Measurements from ENCODE around the gene SRMS.

SRMS gene

GRCh38 chr20:63587776-63588591, 40.4 kb upstream of the SRMS start:
- H3K27ac ChIP-seq (ENCODE audit: low read length), result no peak overlapping the region
- H2AFZ ChIP-seq (ENCODE audit: low read depth, low read length), result no peak overlapping the region

GRCh38 chr20:63587256-63587655, 39.7 kb upstream of the SRMS start:
- Histone ChIP-seq H3K9ac (ENCODE audit: low read length) (no peak overlapping the region), H3K27ac (ENCODE audit: low read length) (no peak overlapping the region), H3K4me2 (ENCODE audit: low read length) (no peak overlapping the region), H3K36me3 (replicated peaks; ENCODE audit: low read depth, low read length) (peaks cover 20% of the 10 kb centered on the region), H3K79me2 (ENCODE audit: low read length) (no peaks in the 10 kb centered on the region), H3K27me3 (ENCODE audit: low read depth, low read length) (no peaks in the 10 kb centered on the region), H4K20me1 (ENCODE audit: insufficient read depth, low read length) (peaks cover 2% of the 10 kb centered on the region; the same call in 1 of the 2 replicates), H3K4me1 (ENCODE audit: low read length) (no peaks in the 10 kb centered on the region), H2AFZ (ENCODE audit: low read depth, low read length) (no peak overlapping the region), H3K4me3 (ENCODE audit: low read length) (no peak overlapping the region), H3K9me3 (ENCODE audit: insufficient read depth, low read length) (no peaks in the 10 kb centered on the region)
- TF ChIP-seq EZH2phosphoT487 (IDR thresholded peaks at IDR 0.05; ENCODE audit: low read depth), result no peak
- no peak for TF ChIP-seq CTCF (IDR thresholded peaks at IDR 0.05; ENCODE audit: low read depth, low read length)

More at GRCh38 chr20:63587776-63588591, 40.4 kb upstream of the SRMS start:
- no peaks in the 10 kb centered on the region for H3K79me2 ChIP-seq (ENCODE audit: low read length)
- H3K4me1 ChIP-seq (ENCODE audit: low read length), result no peaks in the 10 kb centered on the region
- H3K4me2 ChIP-seq (ENCODE audit: low read length), result no peak overlapping the region
- H3K9me3 ChIP-seq (ENCODE audit: insufficient read depth, low read length), result no peaks in the 10 kb centered on the region
- H3K4me3 ChIP-seq (ENCODE audit: low read length), result no peak overlapping the region
- no peak for TF ChIP-seq EZH2phosphoT487 (IDR thresholded peaks at IDR 0.05; ENCODE audit: low read depth)
- no peak for TF ChIP-seq CTCF (IDR thresholded peaks at IDR 0.05; ENCODE audit: low read depth, low read length)
- H3K36me3 ChIP-seq (replicated peaks; ENCODE audit: low read depth, low read length), result peaks cover 20% of the 10 kb centered on the region
- H3K27me3 ChIP-seq (ENCODE audit: low read depth, low read length), result no peaks in the 10 kb centered on the region
- H3K9ac ChIP-seq (ENCODE audit: low read length), result no peak overlapping the region
- H4K20me1 ChIP-seq (ENCODE audit: insufficient read depth, low read length), result peaks cover 2% of the 10 kb centered on the region; the same call in 1 of the 2 replicates

GRCh38 chr20:63586797-63587196, 39.2 kb upstream of the SRMS start:
- Histone ChIP-seq H3K4me3 (ENCODE audit: low read length) (no peak overlapping the region), H3K9me3 (ENCODE audit: insufficient read depth, low read length) (no peaks in the 10 kb centered on the region), H3K4me1 (ENCODE audit: low read length) (no peaks in the 10 kb centered on the region), H3K4me2 (ENCODE audit: low read length) (no peak overlapping the region), H4K20me1 (ENCODE audit: insufficient read depth, low read length) (peaks cover 2% of the 10 kb centered on the region; the same call in 1 of the 2 replicates), H3K27ac (ENCODE audit: low read length) (no peak overlapping the region), H3K36me3 (replicated peaks; ENCODE audit: low read depth, low read length) (peaks cover 20% of the 10 kb centered on the region), H3K9ac (ENCODE audit: low read length) (no peak overlapping the region), H3K79me2 (ENCODE audit: low read length) (no peaks in the 10 kb centered on the region), H2AFZ (ENCODE audit: low read depth, low read length) (no peak overlapping the region), H3K27me3 (ENCODE audit: low read depth, low read length) (no peaks in the 10 kb centered on the region)
- no peak for TF ChIP-seq EZH2phosphoT487 (IDR thresholded peaks at IDR 0.05; ENCODE audit: low read depth)
- TF ChIP-seq CTCF (IDR thresholded peaks at IDR 0.05; ENCODE audit: low read depth, low read length), result no peak

GRCh38 chr20:63585616-63586565, 38.3 kb upstream of the SRMS start:
- Histone ChIP-seq H3K4me1 (ENCODE audit: low read length) (no peaks in the 10 kb centered on the region), H3K9me3 (ENCODE audit: insufficient read depth, low read length) (no peaks in the 10 kb centered on the region), H3K36me3 (replicated peaks; ENCODE audit: low read depth, low read length) (peaks cover 17% of the 10 kb centered on the region), H3K27ac (ENCODE audit: low read length) (no peak overlapping the region), H2AFZ (ENCODE audit: low read depth, low read length) (no peak overlapping the region), H3K27me3 (ENCODE audit: low read depth, low read length) (no peaks in the 10 kb centered on the region), H4K20me1 (ENCODE audit: insufficient read depth, low read length) (peaks cover 2% of the 10 kb centered on the region; the same call in 1 of the 2 replicates), H3K4me2 (ENCODE audit: low read length) (no peak overlapping the region), H3K9ac (ENCODE audit: low read length) (no peak overlapping the region), H3K79me2 (ENCODE audit: low read length) (no peaks in the 10 kb centered on the region), H3K4me3 (ENCODE audit: low read length) (no peak overlapping the region)
- no peak for TF ChIP-seq CTCF (IDR thresholded peaks at IDR 0.05; ENCODE audit: low read depth, low read length)
- TF ChIP-seq EZH2phosphoT487 (IDR thresholded peaks at IDR 0.05; ENCODE audit: low read depth), result no peak

Measured in OCI-LY3 (cell line).